HG03108 (cell line): ENCODE data around the gene FAM111A.

Experiments
- ATAC-seq: cut with Tn5 transposase; IDR thresholded peaks from one replicate; pipeline ENCODE4 v1.9.1; 2021; ENCODE audit warnings: moderate library complexity; ENCODE audit not compliant: unreplicated experiment

Gene FAM111A

DNA sequence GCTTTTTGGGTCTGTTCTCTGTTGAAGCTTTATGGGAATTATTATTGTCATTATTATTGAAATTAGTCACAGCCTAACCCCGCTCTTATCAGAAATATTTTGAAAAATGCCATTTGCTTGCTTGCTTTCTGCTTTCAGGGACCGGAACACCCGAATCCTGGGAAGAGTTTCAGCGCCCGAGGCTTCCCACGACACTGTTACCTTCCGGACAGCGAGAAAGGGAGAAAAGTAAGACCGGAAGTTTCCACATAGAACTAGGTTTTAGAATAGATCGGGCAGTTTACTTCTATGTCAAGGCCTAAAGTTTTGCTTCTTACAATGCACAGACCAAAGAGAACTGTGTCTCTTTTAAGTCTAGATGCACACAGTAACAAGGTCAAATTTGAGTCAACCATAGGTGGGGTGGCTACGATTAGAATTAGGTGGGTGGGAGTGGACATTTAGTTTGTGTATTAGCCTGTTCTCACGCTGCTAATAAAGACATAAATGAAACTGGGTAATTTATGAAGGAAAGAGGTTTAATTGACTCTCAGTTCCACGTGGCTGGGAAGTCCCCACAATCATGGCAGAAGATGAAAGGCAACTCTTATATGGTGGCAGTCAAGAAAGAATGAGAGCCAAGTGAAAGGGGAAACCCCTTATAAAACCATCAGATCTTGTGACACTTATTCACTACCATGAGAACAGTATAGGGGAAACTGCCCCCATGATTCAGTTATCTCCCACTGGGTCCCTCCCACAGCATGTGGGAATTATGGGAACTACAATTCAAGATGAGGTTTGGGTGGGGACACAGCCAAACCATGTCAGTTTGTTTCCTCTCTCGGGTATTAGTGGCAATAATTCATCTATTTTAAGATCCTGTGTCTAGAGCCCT is 57.1 kb downstream of the FAM111A start:
- ATAC-seq = peak; percentile 58

DNA sequence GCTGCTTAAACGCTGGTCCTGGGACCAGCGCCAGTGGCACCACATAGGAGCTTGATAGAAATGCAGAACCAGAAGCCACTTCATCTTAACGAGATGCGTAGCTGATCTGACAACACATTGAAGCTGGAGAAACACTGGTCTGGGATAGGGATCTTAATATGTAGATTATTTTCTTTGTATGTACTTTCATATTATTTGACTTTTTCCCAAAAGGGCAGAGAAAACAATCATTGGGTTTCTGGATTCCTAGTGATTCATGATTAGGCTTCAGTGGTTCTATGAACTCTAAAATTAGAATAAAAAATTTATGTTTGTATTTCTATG is 57.7 kb downstream of the FAM111A start:
- no peak for ATAC-seq

DNA sequence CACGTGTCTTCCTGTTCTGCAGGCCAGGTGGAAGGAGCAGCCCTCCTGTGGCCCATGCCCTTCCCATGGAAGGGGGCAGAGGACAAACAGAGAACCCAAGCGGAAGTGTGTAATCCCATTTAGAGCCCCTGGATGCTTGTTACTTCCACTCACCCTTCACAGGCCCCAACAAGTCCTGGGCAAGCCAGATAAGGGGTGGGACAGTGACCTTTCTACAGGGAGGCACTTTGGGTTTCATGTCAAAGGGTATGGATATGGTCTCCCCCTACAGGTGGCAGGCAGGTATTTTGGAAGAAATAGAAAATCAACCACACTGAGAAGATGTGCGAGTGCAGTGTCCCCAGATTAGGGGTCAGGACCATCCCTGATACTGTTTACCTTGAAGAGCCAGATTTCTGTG is 58.7 kb downstream of the FAM111A start:
- no peak for ATAC-seq
